ENCODE measurements around the gene TIMM17A. TPM values are rescaled to one million over a fixed set of nuclear protein-coding genes. Genes with fewer than 3 reads are reported as not detected.

TIMM17A gene
- total and polyA plus RNA-seq, 2 experiments from 2014 or later: 68.8 to 123 TPM

- no peak for DNase-seq
- TF ChIP-seq EZH2 (IDR thresholded peaks at IDR 0.05; ENCODE audit: insufficient read depth, poor library complexity, severe bottlenecking): no peak
- 69 to 76% methylated on average over 17 of the region's 17 CpGs for WGBS, 2 experiments (ENCODE audit: low coverage in 1 of 2, low lambda C conversion rate in 2 of 2, missing lambda C conversion rate in 2 of 2)
Observed at GRCh38 chr1:202014915-202015661, 59.8 kb downstream of the TIMM17A start.

GRCh38 chr1:202015662-202015937 is 60.3 kb downstream of the TIMM17A start:
- Histone ChIP-seq H3F3A (ENCODE audit: insufficient read depth) (no peaks in the 10 kb centered on the region; the same call in 1 of the 2 replicates), H3K4me2 (ENCODE audit: unreplicated experiment) (no peak overlapping the region), H4K20me1 (ENCODE audit: insufficient read depth) (no peaks in the 10 kb centered on the region), H3K27ac (no peak overlapping the region), H3K4me3 (no peak overlapping the region), H3K9me3 (ENCODE audit: low read depth) (no peaks in the 10 kb centered on the region), H3K79me2 (ENCODE audit: insufficient read depth) (no peaks in the 10 kb centered on the region), H3K36me3 (ENCODE audit: low read depth) (no peaks in the 10 kb centered on the region), H3K4me1 (ENCODE audit: insufficient read depth) (no peaks in the 10 kb centered on the region), H3K9ac (no peak overlapping the region), H3K27me3 (replicated peaks; ENCODE audit: insufficient read depth) (no peaks in the 10 kb centered on the region), H2AFZ (no peak overlapping the region), H3K9me2 (ENCODE audit: insufficient read depth) (no peaks in the 10 kb centered on the region)
- no peak for TF ChIP-seq EZH2 (IDR thresholded peaks at IDR 0.05; ENCODE audit: insufficient read depth, poor library complexity, severe bottlenecking)
- TF ChIP-seq EZH2phosphoT487 (IDR thresholded peaks at IDR 0.05; ENCODE audit: insufficient read depth, low read depth): no peak
- WGBS, 2 experiments (ENCODE audit: low coverage in 1 of 2, low lambda C conversion rate in 2 of 2, missing lambda C conversion rate in 2 of 2): 48 to 53% methylated on average over 3 of the region's 3 CpGs
- DNase-seq: no peak
- in situ Hi-C loops (cut with MboI): no loop called here

More at GRCh38 chr1:202014915-202015661, 59.8 kb downstream of the TIMM17A start:
- Histone ChIP-seq H3K36me3 (ENCODE audit: low read depth) (no peaks in the 10 kb centered on the region), H3K4me1 (ENCODE audit: insufficient read depth) (no peaks in the 10 kb centered on the region), H3K27ac (no peak overlapping the region), H4K20me1 (ENCODE audit: insufficient read depth) (no peaks in the 10 kb centered on the region), H3K79me2 (ENCODE audit: insufficient read depth) (no peaks in the 10 kb centered on the region), H3K4me2 (ENCODE audit: unreplicated experiment) (no peak overlapping the region), H3K9me3 (ENCODE audit: low read depth) (no peaks in the 10 kb centered on the region), H2AFZ (no peak overlapping the region), H3K9ac (no peak overlapping the region), H3K4me3 (no peak overlapping the region), H3F3A (ENCODE audit: insufficient read depth) (no peaks in the 10 kb centered on the region; the same call in 1 of the 2 replicates), H3K9me2 (ENCODE audit: insufficient read depth) (no peaks in the 10 kb centered on the region), H3K27me3 (replicated peaks; ENCODE audit: insufficient read depth) (no peaks in the 10 kb centered on the region)
- in situ Hi-C loops (cut with MboI): loop anchor here (5.0 kb wide), 1 partner anchor 102 kb away; no protein-coding TSS in a partner anchor

GRCh38 chr1:202016022-202016810 is 60.9 kb downstream of the TIMM17A start:
- no peak for DNase-seq
- H3K4me1 ChIP-seq (ENCODE audit: insufficient read depth): no peaks in the 10 kb centered on the region
- H3K9me2 ChIP-seq (ENCODE audit: insufficient read depth): no peaks in the 10 kb centered on the region
- H3K4me3 ChIP-seq: no peak overlapping the region
- WGBS, 2 experiments (ENCODE audit: low coverage in 1 of 2, low lambda C conversion rate in 2 of 2, missing lambda C conversion rate in 2 of 2): 84 to 89% methylated on average over 9 of the region's 9 CpGs
- H2AFZ ChIP-seq: no peak overlapping the region
- no peaks in the 10 kb centered on the region for H4K20me1 ChIP-seq (ENCODE audit: insufficient read depth)
- H3K27ac ChIP-seq: no peak overlapping the region
- H3K36me3 ChIP-seq (ENCODE audit: low read depth): no peaks in the 10 kb centered on the region
- no peaks in the 10 kb centered on the region for H3K9me3 ChIP-seq (ENCODE audit: low read depth)
- in situ Hi-C loops (cut with MboI): no loop called here
- H3F3A ChIP-seq (ENCODE audit: insufficient read depth): no peaks in the 10 kb centered on the region; the same call in 1 of the 2 replicates
- H3K4me2 ChIP-seq (ENCODE audit: unreplicated experiment): no peak overlapping the region
- H3K9ac ChIP-seq: no peak overlapping the region
- H3K79me2 ChIP-seq (ENCODE audit: insufficient read depth): no peaks in the 10 kb centered on the region
- TF ChIP-seq EZH2 (IDR thresholded peaks at IDR 0.05; ENCODE audit: insufficient read depth, poor library complexity, severe bottlenecking) (no peak), EZH2phosphoT487 (IDR thresholded peaks at IDR 0.05; ENCODE audit: insufficient read depth, low read depth) (no peak)
- H3K27me3 ChIP-seq (replicated peaks; ENCODE audit: insufficient read depth): no peaks in the 10 kb centered on the region

GRCh38 chr1:202016811-202017748 is 61.8 kb downstream of the TIMM17A start:
- Histone ChIP-seq H2AFZ (no peak overlapping the region), H3K4me3 (no peak overlapping the region), H3K27me3 (replicated peaks; ENCODE audit: insufficient read depth) (no peaks in the 10 kb centered on the region), H3K36me3 (ENCODE audit: low read depth) (no peaks in the 10 kb centered on the region), H4K20me1 (ENCODE audit: insufficient read depth) (no peaks in the 10 kb centered on the region), H3K4me1 (ENCODE audit: insufficient read depth) (no peaks in the 10 kb centered on the region), H3K27ac (no peak overlapping the region), H3K9ac (no peak overlapping the region), H3K9me3 (ENCODE audit: low read depth) (no peaks in the 10 kb centered on the region), H3K9me2 (ENCODE audit: insufficient read depth) (no peaks in the 10 kb centered on the region), H3K79me2 (ENCODE audit: insufficient read depth) (no peaks in the 10 kb centered on the region), H3K4me2 (ENCODE audit: unreplicated experiment) (no peak overlapping the region), H3F3A (ENCODE audit: insufficient read depth) (no peaks in the 10 kb centered on the region; the same call in 1 of the 2 replicates)
- TF ChIP-seq EZH2phosphoT487 (IDR thresholded peaks at IDR 0.05; ENCODE audit: insufficient read depth, low read depth) (no peak), EZH2 (IDR thresholded peaks at IDR 0.05; ENCODE audit: insufficient read depth, poor library complexity, severe bottlenecking) (no peak)
- in situ Hi-C loops (cut with MboI): no loop called here
- no peak for DNase-seq
- 89 to 92% methylated on average over 20 to 21 of the region's 21 CpGs for WGBS, 2 experiments (ENCODE audit: low coverage in 1 of 2, low lambda C conversion rate in 2 of 2, missing lambda C conversion rate in 2 of 2)

All from GM23248 (cell line).